Osteoblast (primary cell): Measurements from ENCODE around the gene ARL15. TPM values are rescaled to one million over a fixed set of nuclear protein-coding genes. Genes with fewer than 3 reads are reported as not detected.

Source experiments
- DNase-seq: peaks from one replicate; pipeline ENCODE4 v3.0.0; 2011; ENCODE audit warnings: low spot score, mixed read lengths; ENCODE audit not compliant: insufficient read length; ENCODE audit errors: missing footprints
- H2AFZ ChIP-seq: 2 replicates; pipeline ENCODE4 v1.6.0; 2011; ENCODE audit warnings: mild to moderate bottlenecking, low read length
- H3K27ac ChIP-seq: 2 replicates; pipeline ENCODE4 v1.5.1; 2011; ENCODE audit warnings: mild to moderate bottlenecking, low read depth, low read length, moderate library complexity
- H3K27me3 ChIP-seq: 2 replicates; pipeline ENCODE4 v1.6.0; 2012; ENCODE audit warnings: mild to moderate bottlenecking, control low read depth, inconsistent platforms, low read length, moderate library complexity; ENCODE audit not compliant: insufficient read depth
- H3K36me3 ChIP-seq: 2 replicates; pipeline ENCODE4 v1.5.1; 2011; ENCODE audit warnings: mild to moderate bottlenecking, low read length, control low read depth, moderate library complexity; ENCODE audit not compliant: insufficient read depth
- H3K4me1 ChIP-seq: 2 replicates; pipeline ENCODE4 v1.5.1; 2011; ENCODE audit warnings: mild to moderate bottlenecking, low read length, control low read depth, moderate library complexity; ENCODE audit not compliant: insufficient read depth
- H3K4me2 ChIP-seq: 2 replicates; pipeline ENCODE4 v1.6.0; 2011; ENCODE audit warnings: mild to moderate bottlenecking, low read length; ENCODE audit not compliant: insufficient read depth
- H3K4me3 ChIP-seq: fragments of 200-600 bp; sonication (generic); 3 replicates; pipeline ENCODE4 v1.5.1; 2012; ENCODE audit warnings: mild to moderate bottlenecking, low read length, inconsistent platforms; ENCODE audit not compliant: insufficient read depth
- H3K79me2 ChIP-seq: 2 replicates; pipeline ENCODE4 v1.6.0; 2012; ENCODE audit warnings: mild to moderate bottlenecking, low read length, control low read depth, inconsistent platforms; ENCODE audit not compliant: insufficient read depth
- H3K9me3 ChIP-seq: 2 replicates; pipeline ENCODE4 v1.5.1; 2011; ENCODE audit warnings: low read depth, low read length, control low read depth
- H4K20me1 ChIP-seq: 2 replicates; pipeline ENCODE4 v1.6.0; 2012; ENCODE audit warnings: mild to moderate bottlenecking, low read length, control low read depth; ENCODE audit not compliant: insufficient read depth
- CTCF ChIP-seq: IDR thresholded peaks from 2 replicates; pipeline ENCODE4 v1.5.1; 2011; ENCODE audit warnings: mild to moderate bottlenecking, low read depth, low read length, moderate library complexity; ENCODE audit errors: extremely low read depth
- total RNA-seq: library from RNA; depleted of rRNA; stranded (reverse); fragments of >200 nt; gene quantifications from 2 replicates; pipeline ENCODE4 v1.2.3, GENCODE V29; 2012

The ARL15 gene
- total RNA-seq, 1 donor: 25.3 TPM

DNA sequence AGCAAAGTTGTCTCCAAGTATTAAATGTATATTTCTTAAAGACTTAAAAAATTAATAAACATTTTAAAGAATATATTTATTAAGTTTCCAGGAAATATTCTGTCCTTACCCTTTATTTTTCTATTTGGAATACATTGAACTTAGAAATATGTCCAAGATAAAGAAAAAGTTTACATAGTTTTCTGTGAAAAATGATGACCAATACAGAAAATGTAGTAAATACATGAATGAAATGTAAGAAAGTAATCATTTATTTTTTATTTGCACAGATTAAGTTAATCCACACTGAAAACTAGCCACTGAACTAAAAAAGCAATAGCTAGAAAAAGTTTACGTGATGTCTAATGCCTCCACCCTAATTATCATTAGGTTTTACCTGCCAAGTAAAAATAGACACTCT lies 273.2 kb downstream of the ARL15 start:
- Histone ChIP-seq H3K27ac (no peak overlapping the region), H4K20me1 (no peaks in the 10 kb centered on the region), H3K79me2 (no peaks in the 10 kb centered on the region), H3K27me3 (no peaks in the 10 kb centered on the region), H3K9me3 (no peaks in the 10 kb centered on the region), H3K36me3 (no peaks in the 10 kb centered on the region), H3K4me3 (no peak overlapping the region), H3K4me2 (no peak overlapping the region), H2AFZ (no peak overlapping the region), H3K4me1 (no peaks in the 10 kb centered on the region)
- no peak for TF ChIP-seq CTCF
- no peak for DNase-seq

- TF ChIP-seq CTCF: no peak
Observed at GRCh38 chr5:54030981-54031380, 279.4 kb downstream of the ARL15 start.

GRCh38 chr5:54024466-54024865 lies 285.9 kb downstream of the ARL15 start:
- Histone ChIP-seq H3K4me1 (peaks cover 27% of the 10 kb centered on the region), H3K79me2 (no peaks in the 10 kb centered on the region), H3K9me3 (no peaks in the 10 kb centered on the region), H3K4me3 (no peak overlapping the region), H2AFZ (no peak overlapping the region), H3K36me3 (no peaks in the 10 kb centered on the region), H3K27me3 (no peaks in the 10 kb centered on the region), H4K20me1 (no peaks in the 10 kb centered on the region), H3K27ac (no peak overlapping the region), H3K4me2 (peak overlapping the region; percentile 25)
- peak; percentile 31 for DNase-seq
- TF ChIP-seq CTCF: no peak

More at GRCh38 chr5:54030981-54031380, 279.4 kb downstream of the ARL15 start:
- Histone ChIP-seq H3K9me3 (no peaks in the 10 kb centered on the region), H3K4me2 (no peak overlapping the region), H3K79me2 (no peaks in the 10 kb centered on the region), H3K27ac (no peak overlapping the region), H3K4me3 (no peak overlapping the region), H3K27me3 (no peaks in the 10 kb centered on the region), H4K20me1 (no peaks in the 10 kb centered on the region), H2AFZ (no peak overlapping the region), H3K4me1 (no peaks in the 10 kb centered on the region), H3K36me3 (no peaks in the 10 kb centered on the region)
- DNase-seq: no peak

DNA sequence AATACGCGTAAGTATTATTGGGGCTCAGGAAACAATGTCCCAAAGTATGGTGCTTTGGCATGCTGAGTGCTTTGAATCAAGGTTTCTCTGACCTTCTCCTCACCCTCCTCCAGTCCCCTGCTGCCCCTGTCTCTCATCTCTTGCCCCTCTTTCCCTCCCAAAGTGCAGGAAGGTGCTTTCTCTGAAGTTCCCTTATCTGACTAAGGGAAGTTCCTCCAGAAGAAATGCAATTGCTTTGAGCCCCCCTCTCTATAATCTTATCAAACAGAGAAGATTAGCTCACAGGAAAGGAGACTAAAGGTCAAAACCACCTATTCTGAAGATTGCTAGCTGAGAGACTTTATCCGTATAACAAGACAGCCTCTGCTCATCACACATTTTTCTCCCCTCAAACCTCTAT lies 288.1 kb downstream of the ARL15 start:
- no peak for TF ChIP-seq CTCF
- H3K27ac ChIP-seq: no peak overlapping the region

More for the DNA sequence above, 288.1 kb downstream of the ARL15 start:
- Histone ChIP-seq H3K27me3 (no peaks in the 10 kb centered on the region), H3K36me3 (no peaks in the 10 kb centered on the region), H4K20me1 (no peaks in the 10 kb centered on the region), H2AFZ (peak overlapping the region; percentile 16), H3K9me3 (no peaks in the 10 kb centered on the region), H3K4me2 (peak overlapping the region; percentile 2), H3K4me1 (peaks cover 27% of the 10 kb centered on the region), H3K79me2 (no peaks in the 10 kb centered on the region), H3K4me3 (no peak overlapping the region)
- no peak for DNase-seq
